NCI-H226 (cell line): ENCODE data around the gene NTN4.
A peak's percentile ranks its signal among the peaks of the same experiment; 100 is the strongest.
"Not testable (repeated sequence)": the region's sequence is repeated elsewhere in the genome, so short reads cannot be mapped to it uniquely, and the experiment has no call there.

ENCODE experiments used
- DNase-seq: peaks from one replicate; pipeline ENCODE4 v3.0.0-alpha.2; 2015

NTN4 gene

DNA sequence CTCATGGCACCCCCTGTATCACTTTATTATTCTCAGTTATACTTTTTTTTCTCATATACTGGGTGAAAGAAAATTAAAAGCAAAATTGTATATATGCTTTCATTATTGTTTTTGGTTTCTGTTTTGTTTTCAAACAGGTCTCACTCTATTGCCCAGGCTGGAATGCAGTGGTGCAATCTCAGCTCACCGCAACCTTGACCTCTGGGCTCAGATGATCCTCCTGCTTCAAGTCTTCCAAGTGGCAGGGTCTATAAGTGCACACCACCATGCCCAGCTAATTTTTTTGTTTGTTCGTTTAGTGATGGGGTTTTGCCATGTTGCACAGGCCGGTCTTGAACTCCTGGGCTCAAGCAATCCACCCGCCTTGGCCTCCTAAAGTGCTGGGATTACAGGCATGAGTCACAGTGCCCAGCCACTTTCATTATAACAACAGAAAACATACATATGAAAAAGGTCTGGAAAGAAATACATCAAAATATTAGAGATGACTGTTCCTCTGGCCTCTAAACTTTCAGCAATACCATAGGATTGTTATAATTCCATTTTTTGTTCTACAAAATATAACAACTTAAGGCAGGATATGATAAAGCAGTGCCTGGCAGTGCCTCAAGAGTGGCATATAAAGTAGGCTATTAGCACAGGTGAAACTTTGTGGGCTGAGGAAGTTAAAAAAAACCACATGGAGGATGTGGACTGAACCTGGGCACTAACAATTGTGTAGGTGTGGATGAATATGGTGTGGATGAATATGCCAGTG lies 5.8 kb upstream of the NTN4 start:
- DNase-seq = peak; percentile 56

- DNase-seq = peak; percentile 22
These were observed 619 bp upstream of the NTN4 start for GRCh38 chr12:95790917-95791849.

- DNase-seq = peak; percentile 38
These were observed 1.2 kb downstream of the NTN4 start for GRCh38 chr12:95789126-95790032.

- peak; percentile 56 for DNase-seq
These were observed 1.9 kb downstream of the NTN4 start for GRCh38 chr12:95788637-95789036.

DNA sequence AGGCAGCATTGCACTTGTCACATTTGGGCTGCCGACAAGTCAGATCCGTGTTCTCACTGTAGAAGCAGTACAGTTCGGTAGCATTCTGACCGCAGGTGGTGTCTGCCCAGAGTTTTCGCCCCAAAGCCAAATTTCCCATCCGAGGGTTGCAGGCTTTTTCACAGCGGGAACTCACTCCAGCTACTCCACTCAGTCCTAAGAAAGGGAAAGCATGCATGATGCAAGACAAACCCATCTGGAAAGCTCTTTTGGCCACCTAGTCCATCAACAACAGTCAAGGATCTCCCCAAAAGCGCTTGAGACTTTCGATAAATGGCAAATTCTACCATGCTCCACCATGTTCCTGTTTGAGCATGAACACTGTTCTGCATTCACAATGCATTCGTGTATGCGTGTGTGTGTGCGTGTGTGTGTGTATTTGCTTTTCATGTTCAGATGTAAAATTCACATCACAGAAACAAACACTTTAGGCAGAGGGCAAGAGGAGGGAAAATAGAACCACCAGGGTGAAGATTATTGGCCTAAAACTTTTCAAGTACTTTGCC lies 3.2 kb downstream of the NTN4 start:
- no peak for DNase-seq

GRCh38 chr12:95784915-95785314 lies 5.6 kb downstream of the NTN4 start:
- no peak for DNase-seq

DNA sequence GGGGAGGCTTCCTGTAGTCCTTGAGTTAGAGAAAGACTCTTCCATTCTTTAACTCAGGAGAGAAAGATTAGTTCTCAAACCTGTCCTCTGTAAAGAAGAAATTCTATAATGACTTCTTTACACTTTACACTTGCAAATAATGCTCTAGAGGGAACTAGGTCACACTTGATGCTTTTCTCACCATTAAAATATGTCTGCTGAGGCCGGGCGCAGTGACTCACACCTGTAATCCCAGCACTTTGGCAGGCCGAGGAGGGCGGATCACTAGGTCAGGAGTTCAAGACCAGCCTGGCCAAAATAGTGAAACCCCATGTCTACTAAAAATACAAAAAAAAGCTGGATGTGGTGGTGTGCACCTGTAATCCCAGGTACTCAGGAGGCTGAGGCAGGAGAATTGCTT lies 6.3 kb downstream of the NTN4 start:
- DNase-seq = peak; percentile 62

DNA sequence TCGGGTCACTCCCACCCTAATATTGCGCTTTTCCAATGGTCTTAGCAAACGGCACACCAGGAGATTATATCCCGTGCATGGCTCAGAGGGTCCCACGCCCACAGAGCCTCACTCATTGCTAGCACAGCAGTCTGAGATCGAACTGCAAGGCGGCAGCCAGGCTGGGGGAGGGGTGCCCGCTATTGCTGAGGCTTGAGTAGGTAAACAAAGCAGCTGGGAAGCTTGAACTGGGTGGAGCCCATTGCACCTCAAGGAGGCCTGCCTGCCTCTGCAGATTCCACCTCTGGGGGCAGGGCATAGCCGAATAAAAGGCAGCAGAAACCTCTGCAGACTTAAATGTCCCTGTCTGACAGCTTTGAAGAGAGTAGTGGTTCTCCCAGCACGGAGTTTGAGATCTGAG lies 15.1 kb downstream of the NTN4 start:
- DNase-seq = not testable (repeated sequence)

DNA sequence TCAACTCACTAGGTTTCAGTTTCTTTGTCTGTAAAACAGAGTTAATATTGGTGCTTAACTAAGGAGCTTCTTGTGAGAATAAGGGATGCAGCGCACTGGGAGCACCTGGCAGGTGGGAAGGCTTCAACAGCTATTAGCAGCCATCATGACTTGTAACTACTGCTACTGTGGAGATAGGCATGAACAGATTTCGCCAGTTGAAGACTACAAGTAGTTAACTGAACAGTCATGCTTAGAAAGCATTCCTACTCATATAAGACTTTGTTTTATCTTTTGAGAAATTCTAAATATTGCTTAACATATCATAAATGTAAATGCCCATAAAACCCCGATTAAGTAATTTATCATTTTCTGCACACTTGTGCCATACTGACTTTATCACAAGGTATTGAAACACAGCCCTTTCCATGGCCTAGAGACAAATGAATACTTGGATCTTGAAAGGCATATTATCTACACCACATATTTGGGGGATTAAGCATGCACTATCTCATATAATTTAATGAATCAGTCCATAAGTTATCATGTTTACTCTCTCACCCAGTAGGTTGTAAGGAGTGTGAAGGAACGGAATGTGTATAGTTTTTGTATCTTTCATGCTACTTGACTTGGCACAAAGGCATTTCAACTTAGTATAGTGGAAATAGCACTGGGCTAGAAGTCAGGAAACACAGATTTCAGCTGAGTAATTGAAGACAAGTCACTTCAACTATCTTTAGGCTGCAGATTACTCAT lies 16.1 kb downstream of the NTN4 start:
- peak; percentile 96 for DNase-seq

DNA sequence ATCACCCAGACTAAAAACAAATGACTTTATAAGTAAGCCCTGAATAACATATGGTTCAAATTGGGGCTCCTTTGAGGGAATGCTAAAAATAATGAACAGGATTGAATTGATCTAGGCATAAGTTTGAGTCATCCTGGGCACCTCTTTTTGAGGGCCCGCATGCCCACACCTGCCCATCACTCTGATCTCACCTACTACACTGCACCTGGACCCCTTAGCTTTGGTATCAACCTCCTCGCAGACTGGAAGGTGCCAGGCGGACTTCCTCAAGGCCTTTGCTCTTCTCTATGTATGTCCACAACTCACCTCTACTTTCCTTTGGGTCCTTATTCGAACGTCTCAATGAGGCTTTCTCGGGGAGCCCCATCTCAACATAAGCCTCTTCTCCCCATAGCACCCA lies 17.2 kb downstream of the NTN4 start:
- DNase-seq = no peak

- DNase-seq = peak; percentile 61
These were observed 22.9 kb downstream of the NTN4 start for GRCh38 chr12:95767703-95768102.

DNA sequence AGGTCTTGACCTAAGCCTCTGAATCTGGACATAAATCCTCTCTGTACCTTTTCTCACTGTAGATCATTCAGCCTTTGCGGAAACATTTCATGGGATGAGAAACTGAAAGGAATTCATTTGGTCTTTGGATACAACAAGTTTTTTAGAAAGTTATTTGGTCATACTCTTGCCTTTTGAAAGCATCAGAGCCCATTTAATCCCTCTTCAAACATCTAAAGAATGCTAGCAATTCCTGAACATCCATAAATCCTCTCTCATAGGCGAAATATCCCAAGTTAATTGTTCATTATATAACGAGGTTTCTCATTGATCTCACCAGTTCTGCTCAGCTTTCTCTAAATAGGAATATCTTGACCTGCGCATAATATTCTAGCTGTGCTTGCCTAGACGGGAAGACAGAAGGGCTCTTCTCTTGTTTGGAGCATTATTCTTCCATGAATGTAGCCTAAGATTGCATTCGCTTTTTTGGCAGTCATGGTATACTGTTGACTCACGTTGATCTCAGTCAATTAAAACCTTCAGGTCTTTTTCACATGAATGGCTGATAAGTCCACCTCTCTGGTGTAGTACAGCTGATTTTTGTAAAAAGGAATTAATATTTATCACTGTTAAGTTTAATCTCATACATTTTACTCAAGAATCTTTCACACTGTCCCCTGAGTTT lies 24.1 kb downstream of the NTN4 start:
- DNase-seq = peak; percentile 60

DNA sequence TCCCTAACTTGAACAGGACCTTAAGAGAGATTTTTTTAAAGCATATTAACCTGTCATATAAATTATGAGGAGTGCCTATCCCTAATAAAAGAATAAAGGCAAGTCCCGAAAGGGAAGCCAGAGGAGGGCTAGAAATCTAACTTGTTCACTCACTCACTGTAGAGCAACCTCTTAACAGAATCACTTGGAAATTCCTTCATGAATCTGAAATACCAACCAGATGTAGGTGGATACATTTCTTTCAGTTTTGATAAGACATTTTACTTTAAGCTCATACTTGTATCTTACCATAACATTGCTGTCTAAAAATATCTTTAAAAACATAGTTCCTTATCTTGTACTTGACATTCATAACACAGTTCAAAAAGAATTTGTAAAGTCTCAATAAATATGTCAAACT lies 25.7 kb downstream of the NTN4 start:
- DNase-seq = peak; percentile 72

DNA sequence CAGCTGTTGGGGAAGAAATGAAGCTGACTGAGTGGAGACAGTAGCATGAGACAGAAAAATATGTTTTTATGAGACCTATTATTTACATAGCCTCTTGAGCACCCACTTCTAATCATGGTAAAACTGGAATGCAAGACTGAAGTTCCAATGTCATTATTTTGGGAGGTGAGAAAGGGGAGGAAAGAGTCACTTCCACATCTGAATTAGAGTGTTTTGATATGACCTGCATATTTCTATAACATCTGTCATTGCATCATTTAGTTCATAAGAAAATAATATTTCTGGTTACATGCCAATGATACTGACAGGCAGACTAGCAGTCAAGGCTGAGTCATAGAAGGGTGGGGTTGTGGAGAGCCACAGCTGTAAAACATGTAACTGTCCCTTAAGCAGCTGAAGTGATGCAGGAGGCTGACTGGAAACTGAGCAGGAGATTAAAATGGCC lies 26.7 kb downstream of the NTN4 start:
- peak; percentile 78 for DNase-seq

DNA sequence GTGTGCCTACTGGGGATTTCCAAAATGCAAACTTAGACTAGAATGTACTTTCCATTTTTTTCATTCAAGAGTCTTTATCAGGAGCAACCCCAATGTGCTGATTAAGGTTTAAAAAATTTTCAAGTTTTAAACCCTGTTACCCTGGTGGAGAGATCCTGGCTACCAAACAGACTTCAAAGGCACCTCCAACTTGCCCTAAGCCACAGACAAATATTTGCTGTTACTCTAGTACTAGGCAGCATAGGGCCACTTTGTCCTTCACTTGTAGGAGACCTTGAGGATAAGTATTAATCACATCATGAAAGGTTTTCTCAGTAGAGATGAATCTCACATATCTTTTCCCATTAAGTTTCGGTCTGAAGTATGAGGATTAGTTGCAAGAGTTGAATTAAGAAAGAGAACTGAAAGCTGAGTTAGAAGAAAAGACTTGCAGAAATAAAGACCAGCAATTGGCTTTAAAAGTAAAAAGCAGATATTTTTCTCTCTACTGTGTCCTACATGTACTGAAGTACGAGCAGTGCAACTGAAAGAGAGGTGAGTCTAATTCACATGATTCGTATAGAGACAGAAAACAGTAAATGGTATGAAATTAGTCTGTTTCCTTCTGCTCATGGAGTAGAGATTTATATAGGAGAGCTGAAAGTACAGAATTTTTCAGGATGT lies 28.3 kb downstream of the NTN4 start:
- DNase-seq = peak; percentile 31

DNA sequence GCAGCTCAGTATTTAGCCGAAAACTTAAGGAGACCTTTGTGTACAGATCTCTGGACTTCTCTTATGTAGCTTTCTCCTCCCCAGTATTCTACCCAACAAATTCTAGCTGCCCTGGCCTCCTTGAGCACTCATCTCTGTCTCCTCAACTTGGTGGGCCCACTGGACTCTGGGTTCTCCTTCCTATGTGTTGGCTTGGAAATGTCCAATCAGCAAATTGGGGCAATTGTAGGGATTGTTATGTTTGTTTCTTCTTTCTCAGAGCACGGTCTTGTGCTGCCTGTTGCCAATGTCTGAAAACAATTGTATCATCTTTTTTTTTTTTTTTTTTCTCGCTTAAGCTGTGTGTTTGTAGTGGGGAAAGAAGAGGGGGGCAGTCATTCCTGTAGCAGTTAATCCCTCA lies 30.2 kb downstream of the NTN4 start:
- DNase-seq = no peak

DNA sequence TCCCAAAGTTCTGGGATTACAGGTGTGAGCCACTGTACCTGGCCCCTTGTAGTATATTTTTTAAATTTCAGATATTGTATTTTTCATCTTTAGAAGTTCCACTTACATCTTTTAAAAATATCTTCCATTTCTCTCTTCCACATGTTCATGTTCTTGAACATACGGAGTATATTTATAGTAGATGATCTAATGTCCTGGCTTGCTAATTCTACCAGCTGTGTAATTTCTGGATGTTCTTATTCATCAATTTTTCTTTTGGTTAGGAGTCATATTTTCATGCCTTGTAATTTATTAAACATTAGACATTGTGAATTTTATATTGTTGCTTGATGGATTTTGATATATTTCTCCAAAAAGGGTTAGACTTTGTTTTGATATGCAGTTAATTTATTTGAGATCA lies 30.8 kb downstream of the NTN4 start:
- no peak for DNase-seq

DNA sequence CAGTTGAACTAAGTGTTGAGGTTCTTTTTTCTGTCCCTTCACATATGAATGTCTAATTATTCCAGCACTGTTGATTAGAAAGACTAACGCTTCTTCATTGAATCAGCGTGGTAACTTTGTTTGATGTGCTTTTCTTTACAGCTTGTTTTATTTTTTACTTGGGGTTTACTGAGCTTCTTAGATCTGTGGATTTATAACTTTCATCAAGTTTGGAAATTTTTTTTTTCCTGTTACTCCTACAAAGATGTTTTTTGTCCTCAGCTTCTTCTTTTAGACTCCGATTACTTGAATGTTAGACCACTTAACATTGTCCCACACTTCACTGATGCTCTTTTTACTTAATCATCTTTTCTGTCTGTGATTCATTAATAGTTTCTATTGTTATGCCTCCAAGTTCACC lies 31.5 kb downstream of the NTN4 start:
- DNase-seq = no peak

- DNase-seq = no peak
These were observed 34.2 kb downstream of the NTN4 start for GRCh38 chr12:95756362-95756761.

DNA sequence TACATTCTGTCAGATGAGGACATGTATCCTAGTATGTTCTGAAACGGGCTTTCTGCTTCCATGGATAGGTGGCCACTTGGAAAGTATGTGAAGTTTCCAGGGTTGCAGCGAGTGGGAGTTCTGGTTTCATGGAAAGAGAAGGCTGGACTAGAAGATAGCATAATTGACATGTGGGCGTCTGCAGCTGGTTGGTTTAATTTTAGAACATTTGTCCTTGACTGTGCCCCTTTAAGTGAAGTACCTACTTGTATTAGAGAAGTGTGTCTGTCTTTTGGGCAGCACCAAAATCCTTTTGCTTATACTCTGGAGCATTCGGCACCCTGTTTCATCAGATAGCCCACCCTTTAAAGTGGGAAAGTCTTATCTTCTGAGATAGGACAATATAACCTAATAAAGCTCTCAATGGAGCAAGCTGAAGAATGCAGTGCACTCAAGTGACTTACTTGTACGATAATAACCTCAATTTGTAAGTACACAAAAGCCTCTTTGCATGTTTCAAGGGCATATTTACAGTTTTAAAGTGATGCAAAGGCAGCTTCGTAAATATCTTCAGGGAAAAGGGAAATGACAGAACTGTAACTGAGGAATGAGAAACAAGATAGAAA lies 35.2 kb downstream of the NTN4 start:
- no peak for DNase-seq
